Measurements from ENCODE around the gene TFIP11.
A peak's percentile ranks its signal among the peaks of the same experiment; 100 is the strongest.
"Not testable (repeated sequence)": the region's sequence is repeated elsewhere in the genome, so short reads cannot be mapped to it uniquely, and the experiment has no call there.

TFIP11 gene

DNA sequence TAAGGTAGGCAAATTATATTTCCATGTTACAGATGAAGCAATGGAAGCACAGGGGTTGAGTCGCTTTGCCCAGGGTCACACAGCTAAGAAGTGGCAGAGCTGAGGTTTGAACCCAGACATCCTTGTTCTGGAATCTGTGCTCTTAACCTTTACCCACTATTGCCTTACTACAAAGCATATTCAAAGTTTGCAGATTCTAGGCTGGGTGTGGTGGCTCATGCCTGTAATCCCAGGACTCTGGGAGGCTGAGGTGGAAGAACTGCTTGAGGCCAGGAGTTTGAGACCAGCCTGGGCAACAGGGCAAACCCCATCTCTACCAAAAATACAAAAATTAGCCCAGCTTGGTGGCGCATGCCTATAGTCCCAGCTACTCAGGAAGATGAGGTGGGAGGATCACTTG, 27.8 kb upstream of the TFIP11 start:
- DNase-seq, result no peak

DNA sequence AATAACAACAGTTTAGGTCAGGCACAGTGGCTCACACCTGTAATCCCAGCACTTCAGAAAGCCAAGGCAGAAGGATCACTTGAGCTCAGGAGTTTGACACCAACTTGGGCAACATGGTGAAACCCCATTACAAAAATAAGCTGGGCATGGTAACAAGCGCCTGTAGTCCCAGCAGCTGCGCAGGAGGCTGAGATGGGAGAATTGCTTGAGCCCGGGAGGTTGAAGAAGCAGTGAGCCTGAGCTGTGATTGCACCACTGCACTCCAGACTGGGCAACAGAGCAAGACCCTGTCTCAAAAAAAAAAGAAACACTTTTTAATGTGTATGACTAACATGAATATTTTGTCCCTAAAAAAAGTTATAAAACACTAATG, 24.5 kb upstream of the TFIP11 start:
- no peak for DNase-seq

- DNase-seq, result no peak
These were observed 23.9 kb upstream of the TFIP11 start for GRCh38 chr22:26536056-26536761.

GRCh38 chr22:26535603-26535908, 23.3 kb upstream of the TFIP11 start:
- DNase-seq, result no peak

DNA sequence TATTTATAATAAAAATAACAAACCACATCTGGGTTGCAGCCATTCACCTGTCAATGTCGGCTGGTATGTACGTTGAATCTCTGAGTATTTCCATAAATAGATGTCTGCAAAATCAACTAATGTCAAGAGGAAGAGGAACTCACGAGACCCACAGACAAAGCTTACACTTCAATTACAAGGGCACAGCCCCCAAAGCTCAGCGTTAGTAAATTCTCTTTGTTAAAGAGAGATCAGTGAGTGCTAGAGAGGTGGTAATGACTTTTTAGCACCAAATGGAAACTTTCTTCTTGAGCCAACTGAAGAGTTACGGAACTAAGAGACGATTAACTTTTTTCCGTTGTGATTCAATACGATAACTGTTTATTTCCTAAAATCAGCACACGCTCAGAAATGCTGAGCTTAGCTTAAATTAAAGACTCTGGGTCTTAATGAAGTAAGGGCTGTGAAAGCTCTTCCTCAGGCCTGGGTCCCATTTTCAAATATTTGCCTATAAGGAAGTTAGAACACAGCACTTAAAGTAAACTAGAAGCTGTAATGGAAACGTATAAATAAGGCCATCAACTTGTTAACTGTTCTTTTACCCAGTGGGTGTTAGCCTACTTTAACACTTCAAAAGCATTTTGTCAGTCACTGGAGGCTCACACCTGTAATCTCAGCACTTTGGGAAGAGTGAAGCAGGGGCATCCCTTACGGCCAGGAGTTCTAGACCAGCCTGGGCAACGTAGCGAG, 22.8 kb upstream of the TFIP11 start:
- DNase-seq, result no peak

- DNase-seq, result no peak
These were observed 22.0 kb upstream of the TFIP11 start for GRCh38 chr22:26534171-26534855.

- no peak for DNase-seq
These were observed 17.1 kb upstream of the TFIP11 start for GRCh38 chr22:26529345-26529744.

- not testable (repeated sequence) for DNase-seq
These were observed 16.2 kb upstream of the TFIP11 start for GRCh38 chr22:26528518-26528917.

- DNase-seq, result no peak
These were observed 15.5 kb upstream of the TFIP11 start for GRCh38 chr22:26527574-26528465.

DNA sequence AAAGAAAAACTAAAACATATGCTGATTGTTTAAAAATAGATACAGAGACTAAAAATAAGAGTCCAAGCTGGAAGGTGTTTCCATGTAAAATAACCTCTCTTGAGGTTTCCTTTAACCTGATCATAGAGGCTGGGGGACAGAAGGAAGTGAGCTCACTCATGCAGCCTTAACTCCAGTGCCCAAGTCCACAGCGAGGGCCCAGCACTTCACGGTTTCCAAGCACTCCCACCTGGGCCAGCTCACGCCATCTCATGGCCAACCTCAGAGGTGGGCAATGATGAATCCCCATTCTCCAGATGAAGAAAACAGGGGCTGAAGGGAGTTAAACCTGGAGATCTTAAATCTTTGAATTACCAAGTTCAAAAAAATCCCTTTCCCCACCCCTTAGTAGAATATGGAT, 14.9 kb upstream of the TFIP11 start:
- DNase-seq, result no peak

- no peak for DNase-seq
These were observed 13.8 kb upstream of the TFIP11 start for GRCh38 chr22:26525946-26526564.

DNA sequence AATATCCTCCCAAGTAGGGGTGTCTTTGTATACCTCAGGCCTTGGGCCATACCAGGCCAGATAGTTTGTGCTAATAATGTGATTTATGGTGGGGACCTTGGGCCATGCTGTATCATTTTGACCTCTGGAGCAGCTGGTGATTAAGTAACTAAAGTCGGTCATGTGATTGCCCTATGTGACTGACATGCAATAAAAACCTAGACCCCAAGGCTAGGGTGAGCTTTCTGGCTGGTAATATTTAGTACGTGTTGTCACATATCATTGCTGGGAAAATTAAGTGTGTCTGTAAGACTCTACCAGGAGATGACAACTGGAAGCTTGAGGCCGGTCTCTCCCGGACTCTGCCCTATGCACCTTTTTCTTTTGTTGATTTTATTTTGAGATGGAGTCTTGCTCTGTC, 12.6 kb upstream of the TFIP11 start:
- no peak for DNase-seq

GRCh38 chr22:26522592-26522991, 10.3 kb upstream of the TFIP11 start:
- DNase-seq, result no peak

DNA sequence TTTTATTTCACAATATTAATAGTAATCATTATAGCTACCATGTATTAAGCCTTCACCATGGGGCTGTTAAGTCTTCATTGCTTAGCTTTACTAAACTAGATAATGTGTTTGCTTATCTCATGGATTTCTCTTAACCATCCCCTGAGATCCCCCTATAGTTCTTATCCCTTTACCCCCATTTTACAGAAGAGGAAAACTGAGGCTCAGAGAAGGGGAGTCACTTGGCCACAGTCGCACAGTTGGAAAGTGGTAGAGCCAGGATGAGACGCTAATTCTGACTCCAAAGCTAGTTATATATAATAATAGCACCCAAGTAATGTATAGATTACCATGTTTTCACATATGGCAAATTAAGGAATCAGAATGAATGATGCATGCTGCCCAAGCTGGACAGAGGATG, 9.7 kb upstream of the TFIP11 start:
- no peak for DNase-seq

DNA sequence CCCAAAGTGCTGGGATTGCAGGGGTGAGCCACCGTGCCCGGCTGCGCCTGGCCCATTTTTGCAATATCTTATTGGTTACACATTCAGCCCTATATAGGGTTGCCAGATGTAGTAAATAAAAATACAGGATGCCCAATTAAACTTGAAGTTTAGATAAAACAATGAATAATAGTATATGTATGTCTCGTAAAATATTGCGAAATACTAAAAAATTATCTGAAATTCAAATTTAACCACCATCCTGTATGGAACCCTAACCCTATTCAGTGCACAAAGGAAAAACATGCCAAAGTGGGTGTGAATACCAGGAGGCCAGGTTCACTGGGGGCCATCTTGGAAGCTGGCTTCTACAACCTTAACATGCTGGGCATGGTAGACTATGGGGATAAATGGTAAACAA, 5.2 kb upstream of the TFIP11 start:
- DNase-seq, result no peak

GRCh38 chr22:26516503-26516902, 4.2 kb upstream of the TFIP11 start:
- peak in 1 of 5 experiments; percentile 13 for DNase-seq

GRCh38 chr22:26515931-26516330, 3.7 kb upstream of the TFIP11 start:
- DNase-seq, result no peak

DNA sequence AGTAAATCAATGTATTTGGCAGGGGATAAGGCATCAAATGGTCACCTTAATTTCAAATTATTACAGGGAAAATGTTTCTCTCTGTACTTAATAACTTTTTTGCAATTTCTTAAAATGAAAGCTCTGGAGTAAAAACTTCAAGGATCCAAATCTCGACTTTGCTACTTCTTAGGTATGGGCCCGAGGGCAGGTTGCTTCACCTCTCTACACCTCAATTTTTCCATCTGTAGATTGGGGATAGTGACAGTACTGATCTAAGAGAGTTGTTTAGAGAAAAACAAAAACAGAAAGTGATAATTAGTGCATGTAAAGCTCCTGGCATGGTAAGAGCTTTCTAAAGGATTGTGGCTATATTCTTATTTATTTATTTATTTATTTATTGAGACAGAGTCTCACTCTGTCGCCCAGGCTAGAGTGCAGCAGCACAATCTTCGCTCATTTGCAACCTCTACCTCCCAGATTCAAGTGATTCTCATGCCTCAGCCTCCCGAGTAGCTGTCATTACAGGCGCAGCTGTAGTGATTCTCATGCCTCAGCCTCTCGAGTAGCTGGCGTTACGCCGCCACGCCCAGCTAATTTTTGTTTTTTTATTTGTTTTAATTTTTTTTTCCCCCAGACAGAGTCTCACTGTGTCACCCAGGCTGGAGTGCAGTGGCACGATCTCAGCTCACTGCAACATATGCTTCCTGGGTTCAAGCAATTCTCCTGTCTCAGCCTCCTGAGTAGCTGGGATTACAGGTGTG, 2.3 kb upstream of the TFIP11 start:
- DNase-seq, result no peak

DNA sequence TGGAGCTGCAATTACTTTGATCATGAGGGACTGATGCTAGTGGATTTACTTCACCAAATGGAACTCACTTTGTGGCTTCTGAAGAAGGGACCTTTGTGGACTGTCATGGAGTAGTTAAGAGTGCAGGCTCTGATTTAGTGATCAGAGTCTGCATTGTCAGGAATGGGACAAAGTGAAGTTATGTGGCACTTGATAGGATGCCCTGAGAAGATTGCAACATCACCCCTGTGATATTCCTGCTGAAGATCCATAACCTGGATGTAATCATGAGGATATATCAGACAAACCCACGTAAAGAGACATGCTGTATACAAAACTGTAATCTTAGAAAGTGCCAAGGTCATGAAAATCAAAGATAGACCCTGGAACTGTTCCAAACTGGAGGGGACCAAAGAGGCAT, 1.6 kb upstream of the TFIP11 start:
- DNase-seq, result no peak

GRCh38 chr22:26508148-26508547, 4.1 kb downstream of the TFIP11 start:
- DNase-seq, result no peak

GRCh38 chr22:26503758-26504157, 8.5 kb downstream of the TFIP11 start:
- DNase-seq, result no peak
